AG04450 (cell line): ENCODE data around the gene RNF126. TPM values are rescaled to one million over a fixed set of nuclear protein-coding genes. Genes with fewer than 3 reads are reported as not detected.
"Not testable (repeated sequence)": the region's sequence is repeated elsewhere in the genome, so short reads cannot be mapped to it uniquely, and the experiment has no call there.

Experiments used
- CTCF ChIA-PET: fragments of 300-600, 350-600 bp; formaldehyde crosslinking; extraction: SDS; loops from one replicate; lab custom pipeline; 2022; ENCODE audit warnings: antibody characterized with exemption, inconsistent platforms; lab: Charles Lee
- POLR2A ChIA-PET: fragments of 350-600 bp; formaldehyde crosslinking; extraction: SDS; loops from one replicate; lab custom pipeline; 2021; ENCODE audit warnings: antibody characterized with exemption, inconsistent platforms; lab: Yijun Ruan, JAX
- DNase-seq: peaks from one replicate; pipeline ENCODE4 v3.0.0-alpha.2; 2011; ENCODE audit warnings: low read depth, low spot score
- H3K27ac ChIP-seq: one replicate; pipeline ENCODE4 v1.5.1; 2012; ENCODE audit warnings: low read depth, low read length, control low read depth
- H3K27me3 ChIP-seq: one replicate; pipeline ENCODE4 v1.6.0; 2012; ENCODE audit warnings: low read length; ENCODE audit not compliant: control insufficient read depth, insufficient read depth
- H3K4me3 ChIP-seq: 2 replicates; pipeline ENCODE4 v1.5.1; 2011; ENCODE audit warnings: mild to moderate bottlenecking, low read depth, low read length, control low read depth
- H3K9me3 ChIP-seq: 2 replicates; pipeline ENCODE4 v1.5.1; 2012; ENCODE audit warnings: low read length; ENCODE audit not compliant: control insufficient read depth, insufficient read depth
- polyA plus RNA-seq: library from polyadenylated mRNA; depleted of rRNA; stranded (reverse); fragments of >200 nt; gene quantifications from 2 replicates; pipeline ENCODE4 v1.2.3, GENCODE V29; 2011
- TF ChIP-seq, protein P1 (sequence below): IDR thresholded peaks from 2 replicates; pipeline ENCODE4 v1.5.1; 2011; ENCODE audit warnings: low read depth, low read length, control low read depth, inconsistent platforms

RNF126 gene
- polyA plus RNA-seq, 1 experiment: 1.7 TPM

DNA sequence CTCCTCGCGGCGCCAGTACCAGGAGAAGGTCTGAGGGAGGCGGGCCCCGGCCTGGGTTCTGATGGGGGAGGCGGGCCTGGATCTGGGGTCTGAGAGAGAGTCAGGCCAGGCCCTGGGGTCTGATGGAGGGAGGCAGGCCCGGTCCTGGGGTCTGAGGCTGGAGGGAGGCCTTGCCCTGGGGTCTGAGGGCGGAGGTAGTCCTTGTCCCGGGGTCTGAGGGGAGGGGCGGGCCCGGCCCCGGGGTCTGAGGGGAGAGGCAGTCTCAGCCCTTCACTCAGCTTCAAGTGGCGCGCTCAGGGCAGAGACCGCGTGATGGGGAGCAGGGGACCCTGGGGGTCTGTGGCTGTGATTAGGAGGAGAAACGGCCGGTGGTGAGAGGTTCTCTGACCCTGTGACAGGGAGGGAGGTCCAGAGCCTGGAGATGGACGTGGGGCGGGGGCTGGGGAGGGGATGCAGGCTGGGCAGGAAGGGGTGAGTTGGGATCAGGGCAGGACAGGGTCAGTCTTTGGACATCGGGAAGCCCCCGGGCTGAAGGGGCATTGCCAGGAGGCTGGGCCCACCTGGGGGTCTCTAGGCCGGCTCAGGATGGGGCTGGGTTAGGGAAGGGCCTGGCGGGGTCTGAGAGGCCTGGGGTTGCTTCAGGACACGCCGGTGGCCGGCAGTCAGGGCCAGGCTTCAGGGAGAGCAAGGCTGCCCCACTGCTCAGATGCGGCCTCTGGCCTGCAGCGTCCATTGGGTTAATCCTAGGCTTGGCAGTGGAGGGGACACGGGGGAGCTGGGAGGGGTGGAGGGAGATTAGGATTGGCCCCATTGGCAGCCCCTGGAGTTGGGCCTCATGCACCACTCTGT, 54.6 kb downstream of the RNF126 start:
- CTCF ChIA-PET: no interaction called here
- POLR2A ChIA-PET: no interaction called here

DNA sequence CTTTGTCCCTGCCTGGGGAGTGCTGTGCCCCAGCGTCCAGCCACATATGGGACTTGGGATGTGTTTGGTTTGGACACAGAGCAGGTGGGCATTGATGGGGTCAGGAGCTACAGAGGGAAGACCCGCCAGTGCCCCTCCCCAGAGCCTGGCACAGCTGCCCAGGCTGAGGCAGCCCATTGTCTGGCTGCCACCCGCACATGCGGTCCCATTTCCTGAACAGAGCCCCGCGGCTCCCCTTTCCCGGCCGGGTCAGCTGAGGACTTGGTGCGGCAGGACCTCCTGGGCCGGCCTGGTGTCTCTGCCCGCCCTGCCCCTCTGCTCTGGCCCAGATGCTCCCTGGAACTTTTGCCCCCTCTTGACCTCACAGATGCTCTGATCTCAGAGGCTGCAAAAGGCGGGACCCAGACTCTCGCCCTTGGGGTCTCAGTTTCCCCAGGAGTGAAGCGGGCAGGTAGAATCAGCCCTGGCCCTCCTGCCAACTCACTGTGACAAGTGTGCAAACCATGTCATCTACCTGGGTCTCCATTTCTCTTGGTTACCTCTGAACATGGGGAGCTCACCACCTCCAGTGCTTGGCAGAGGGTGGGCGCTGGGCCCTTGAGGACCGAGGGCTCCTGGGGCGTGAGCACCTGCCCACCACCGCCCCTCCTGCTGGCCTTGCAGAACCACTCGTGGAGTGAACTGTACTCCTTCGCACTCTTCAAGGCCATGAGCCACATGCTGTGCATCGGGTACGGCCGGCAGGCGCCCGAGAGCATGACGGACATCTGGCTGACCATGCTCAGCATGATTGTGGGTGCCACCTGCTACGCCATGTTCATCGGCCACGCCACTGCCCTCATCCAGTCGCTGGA, 55.5 kb downstream of the RNF126 start:
- no peak overlapping the region for H3K27ac ChIP-seq
- POLR2A ChIA-PET: no interaction called here
- no peak overlapping the region for H3K4me3 ChIP-seq
- H3K9me3 ChIP-seq: no peaks in the 10 kb centered on the region; the same call in 1 of the 2 replicates
- DNase-seq: no peak
- CTCF ChIA-PET: no interaction called here
- H3K27me3 ChIP-seq: no peaks in the 10 kb centered on the region
- TF ChIP-seq, protein P1, sequence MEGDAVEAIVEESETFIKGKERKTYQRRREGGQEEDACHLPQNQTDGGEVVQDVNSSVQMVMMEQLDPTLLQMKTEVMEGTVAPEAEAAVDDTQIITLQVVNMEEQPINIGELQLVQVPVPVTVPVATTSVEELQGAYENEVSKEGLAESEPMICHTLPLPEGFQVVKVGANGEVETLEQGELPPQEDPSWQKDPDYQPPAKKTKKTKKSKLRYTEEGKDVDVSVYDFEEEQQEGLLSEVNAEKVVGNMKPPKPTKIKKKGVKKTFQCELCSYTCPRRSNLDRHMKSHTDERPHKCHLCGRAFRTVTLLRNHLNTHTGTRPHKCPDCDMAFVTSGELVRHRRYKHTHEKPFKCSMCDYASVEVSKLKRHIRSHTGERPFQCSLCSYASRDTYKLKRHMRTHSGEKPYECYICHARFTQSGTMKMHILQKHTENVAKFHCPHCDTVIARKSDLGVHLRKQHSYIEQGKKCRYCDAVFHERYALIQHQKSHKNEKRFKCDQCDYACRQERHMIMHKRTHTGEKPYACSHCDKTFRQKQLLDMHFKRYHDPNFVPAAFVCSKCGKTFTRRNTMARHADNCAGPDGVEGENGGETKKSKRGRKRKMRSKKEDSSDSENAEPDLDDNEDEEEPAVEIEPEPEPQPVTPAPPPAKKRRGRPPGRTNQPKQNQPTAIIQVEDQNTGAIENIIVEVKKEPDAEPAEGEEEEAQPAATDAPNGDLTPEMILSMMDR: no peak

More for the DNA sequence above, 54.6 kb downstream of the RNF126 start:
- no peak overlapping the region for H3K27ac ChIP-seq
- TF ChIP-seq, protein P1: no peak
- H3K27me3 ChIP-seq: no peaks in the 10 kb centered on the region
- no peak for DNase-seq
- H3K9me3 ChIP-seq: no peaks in the 10 kb centered on the region; the same call in 1 of the 2 replicates
- H3K4me3 ChIP-seq: no peak overlapping the region

DNA sequence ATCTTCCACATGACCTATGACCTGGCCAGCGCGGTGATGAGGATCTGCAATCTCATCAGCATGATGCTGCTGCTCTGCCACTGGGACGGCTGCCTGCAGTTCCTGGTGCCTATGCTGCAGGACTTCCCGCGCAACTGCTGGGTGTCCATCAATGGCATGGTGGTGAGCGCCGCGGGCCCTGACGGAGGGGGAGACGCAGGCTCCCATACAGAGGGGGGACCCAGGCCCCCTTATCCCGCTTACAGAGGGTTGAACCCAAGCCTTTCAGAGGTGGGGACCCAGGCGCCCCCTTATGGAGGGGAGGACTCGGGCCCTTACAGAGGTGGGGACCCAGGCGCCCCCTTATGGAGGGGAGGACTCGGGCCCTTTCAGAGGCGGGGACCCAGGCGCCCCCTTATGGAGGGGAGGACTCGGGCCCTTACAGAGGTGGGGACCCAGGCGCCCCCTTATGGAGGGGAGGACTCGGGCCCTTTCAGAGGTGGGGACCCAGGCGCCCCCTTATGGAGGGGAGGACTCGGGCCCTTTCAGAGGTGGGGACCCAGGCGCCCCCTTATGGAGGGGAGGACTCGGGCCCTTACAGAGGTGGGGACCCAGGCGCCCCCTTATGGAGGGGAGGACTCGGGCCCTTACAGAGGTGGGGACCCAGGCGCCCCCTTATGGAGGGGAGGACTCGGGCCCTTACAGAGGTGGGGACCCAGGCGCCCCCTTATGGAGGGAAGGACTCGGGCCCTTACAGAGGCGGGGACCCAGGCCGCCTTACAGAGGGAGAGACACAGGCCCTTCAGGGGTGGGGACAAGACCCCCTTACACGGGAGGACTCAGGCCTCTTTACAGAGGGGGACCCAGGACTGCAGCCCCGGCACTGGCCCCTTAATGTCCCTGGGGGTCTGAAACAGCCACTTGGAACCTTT, 57.7 kb downstream of the RNF126 start:
- H3K27me3 ChIP-seq, H3K4me3 ChIP-seq, CTCF ChIA-PET, DNase-seq, H3K27ac ChIP-seq, POLR2A ChIA-PET: not testable (repeated sequence)
- H3K9me3 ChIP-seq: peaks cover 12% of the 10 kb centered on the region; the same call in 1 of the 2 replicates

DNA sequence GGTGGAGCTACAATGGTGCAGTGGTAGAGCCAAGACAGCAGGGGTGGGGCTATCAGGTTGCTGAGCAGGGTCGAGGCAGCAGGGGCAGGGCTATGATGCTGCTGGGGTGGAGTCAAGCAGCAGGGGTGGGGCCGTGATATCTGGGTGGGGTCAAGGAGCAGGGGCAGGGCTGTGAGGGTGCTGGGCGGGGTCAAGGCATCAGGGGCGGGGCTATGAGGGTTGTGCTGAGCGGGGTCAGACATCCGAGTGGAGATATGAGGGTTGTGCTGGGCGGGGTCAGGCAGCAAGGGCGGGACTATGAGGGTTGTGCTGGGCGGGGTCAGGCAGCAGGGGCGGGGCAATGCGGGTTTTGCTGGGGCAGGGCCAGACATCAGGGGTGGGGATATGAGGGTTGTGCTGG, 58.7 kb downstream of the RNF126 start:
- H3K27me3 ChIP-seq: no peaks in the 10 kb centered on the region
- POLR2A ChIA-PET: no interaction called here
- no peak for DNase-seq
- H3K9me3 ChIP-seq: peaks cover 12% of the 10 kb centered on the region; the same call in 1 of the 2 replicates
- no peak overlapping the region for H3K27ac ChIP-seq
- CTCF ChIA-PET: no interaction called here
- no peak overlapping the region for H3K4me3 ChIP-seq
- TF ChIP-seq, protein P1: no peak

DNA sequence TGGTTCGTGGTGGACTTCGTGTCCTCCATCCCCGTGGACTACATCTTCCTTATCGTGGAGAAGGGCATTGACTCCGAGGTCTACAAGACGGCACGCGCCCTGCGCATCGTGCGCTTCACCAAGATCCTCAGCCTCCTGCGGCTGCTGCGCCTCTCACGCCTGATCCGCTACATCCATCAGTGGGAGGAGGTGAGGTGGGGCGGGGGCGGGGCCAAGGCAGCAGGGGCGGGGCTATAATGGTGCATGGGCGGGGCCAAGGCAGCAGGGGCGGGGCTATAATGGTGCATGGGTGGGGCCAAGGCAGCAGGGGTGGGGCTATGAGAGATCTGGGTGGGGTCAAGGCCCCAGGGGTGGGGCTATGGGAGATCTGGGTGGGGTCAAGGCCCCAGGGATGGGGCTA, 59.2 kb downstream of the RNF126 start:
- H3K27ac ChIP-seq, POLR2A ChIA-PET, CTCF ChIA-PET, DNase-seq, H3K27me3 ChIP-seq, H3K4me3 ChIP-seq: not testable (repeated sequence)
- H3K9me3 ChIP-seq: peaks cover 12% of the 10 kb centered on the region; the same call in 1 of the 2 replicates

DNA sequence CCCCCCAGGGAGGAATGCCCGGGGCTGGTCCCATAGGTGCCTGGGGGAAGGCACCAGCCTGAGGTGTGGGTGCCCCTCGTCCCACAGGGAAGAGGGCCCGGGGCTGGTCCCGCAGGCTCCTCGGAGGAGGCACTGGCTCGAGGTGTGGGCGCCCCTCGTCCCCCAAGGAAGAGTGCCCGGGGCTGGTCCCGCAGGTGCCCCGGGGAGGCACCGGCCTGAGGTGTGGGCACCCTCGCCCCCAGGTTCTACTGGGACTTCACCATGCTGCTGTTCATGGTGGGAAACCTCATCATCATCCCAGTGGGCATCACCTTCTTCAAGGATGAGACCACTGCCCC, 59.7 kb downstream of the RNF126 start:
- DNase-seq, CTCF ChIA-PET, H3K27me3 ChIP-seq, H3K27ac ChIP-seq, H3K4me3 ChIP-seq: not testable (repeated sequence)
- POLR2A ChIA-PET: interaction anchor here (0.7 kb wide), 1 partner anchor 74 kb away, joined by 3 read pairs; no protein-coding TSS in a partner anchor
- H3K9me3 ChIP-seq: peaks cover 12% of the 10 kb centered on the region; the same call in 1 of the 2 replicates
